SK-N-SH (cell line): ENCODE data around the gene SSTR1.

Experiments
- FOXM1 ChIP-seq: IDR thresholded peaks from 2 replicates; pipeline ENCODE4 v1.4.0; 2012; ENCODE audit warnings: low read depth, mild to moderate bottlenecking
- TF ChIP-seq, protein P1 (sequence below): fragments of 200-600 bp; sonication (generic); IDR thresholded peaks from 2 replicates; pipeline ENCODE4 v1.6.1; 2017; ENCODE audit warnings: antibody characterized with exemption, mild to moderate bottlenecking, moderate library complexity
- TF ChIP-seq, protein P2 (sequence below): IDR thresholded peaks from 2 replicates; pipeline ENCODE4; 2012

DNA sequence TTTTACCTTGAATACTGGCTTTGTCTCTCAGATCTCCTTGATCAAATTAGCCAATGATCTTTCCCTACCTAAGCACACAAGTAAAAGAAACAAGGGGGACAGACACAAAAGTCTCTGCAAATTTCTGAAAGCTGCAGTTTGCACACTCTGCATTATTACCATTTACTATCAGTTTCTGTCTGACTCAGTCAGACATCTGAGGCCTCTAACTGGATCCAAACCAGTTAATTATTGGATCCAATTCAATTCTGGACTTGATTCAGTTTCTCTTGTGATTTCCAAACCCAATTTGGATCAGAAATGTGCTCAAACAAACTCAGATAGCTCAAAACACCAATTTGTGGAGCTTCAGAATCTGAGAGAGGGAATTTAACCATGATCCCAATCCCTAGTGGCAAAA lies 16.6 kb downstream of the SSTR1 start:
- TF ChIP-seq, protein P1, sequence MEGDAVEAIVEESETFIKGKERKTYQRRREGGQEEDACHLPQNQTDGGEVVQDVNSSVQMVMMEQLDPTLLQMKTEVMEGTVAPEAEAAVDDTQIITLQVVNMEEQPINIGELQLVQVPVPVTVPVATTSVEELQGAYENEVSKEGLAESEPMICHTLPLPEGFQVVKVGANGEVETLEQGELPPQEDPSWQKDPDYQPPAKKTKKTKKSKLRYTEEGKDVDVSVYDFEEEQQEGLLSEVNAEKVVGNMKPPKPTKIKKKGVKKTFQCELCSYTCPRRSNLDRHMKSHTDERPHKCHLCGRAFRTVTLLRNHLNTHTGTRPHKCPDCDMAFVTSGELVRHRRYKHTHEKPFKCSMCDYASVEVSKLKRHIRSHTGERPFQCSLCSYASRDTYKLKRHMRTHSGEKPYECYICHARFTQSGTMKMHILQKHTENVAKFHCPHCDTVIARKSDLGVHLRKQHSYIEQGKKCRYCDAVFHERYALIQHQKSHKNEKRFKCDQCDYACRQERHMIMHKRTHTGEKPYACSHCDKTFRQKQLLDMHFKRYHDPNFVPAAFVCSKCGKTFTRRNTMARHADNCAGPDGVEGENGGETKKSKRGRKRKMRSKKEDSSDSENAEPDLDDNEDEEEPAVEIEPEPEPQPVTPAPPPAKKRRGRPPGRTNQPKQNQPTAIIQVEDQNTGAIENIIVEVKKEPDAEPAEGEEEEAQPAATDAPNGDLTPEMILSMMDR: no peak
- TF ChIP-seq, protein P2, sequence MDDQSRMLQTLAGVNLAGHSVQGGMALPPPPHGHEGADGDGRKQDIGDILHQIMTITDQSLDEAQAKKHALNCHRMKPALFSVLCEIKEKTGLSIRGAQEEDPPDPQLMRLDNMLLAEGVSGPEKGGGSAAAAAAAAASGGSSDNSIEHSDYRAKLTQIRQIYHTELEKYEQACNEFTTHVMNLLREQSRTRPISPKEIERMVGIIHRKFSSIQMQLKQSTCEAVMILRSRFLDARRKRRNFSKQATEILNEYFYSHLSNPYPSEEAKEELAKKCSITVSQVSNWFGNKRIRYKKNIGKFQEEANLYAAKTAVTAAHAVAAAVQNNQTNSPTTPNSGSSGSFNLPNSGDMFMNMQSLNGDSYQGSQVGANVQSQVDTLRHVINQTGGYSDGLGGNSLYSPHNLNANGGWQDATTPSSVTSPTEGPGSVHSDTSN: no peak
- TF ChIP-seq FOXM1: no peak
